Progenitor cell of endocrine pancreas (in vitro differentiated cells): Measurements from ENCODE around the gene BTBD18. TPM values are rescaled to one million over a fixed set of nuclear protein-coding genes. Genes with fewer than 3 reads are reported as not detected.

ENCODE experiments used
- DNase-seq: peaks from one replicate; pipeline ENCODE4 v3.0.0; 2021; ENCODE audit warnings: low spot score; ENCODE audit not compliant: unreplicated experiment
- H3K27ac Mint-ChIP-seq: 2 replicates; pipeline ENCODE4 v1.8.0; 2021; ENCODE audit warnings: mild to moderate bottlenecking, moderate library complexity, mixed read lengths
- H3K27me3 Mint-ChIP-seq: 2 replicates; pipeline ENCODE4 v1.8.0; 2021; ENCODE audit warnings: mixed read lengths
- H3K36me3 Mint-ChIP-seq: 2 replicates; pipeline ENCODE4 v1.8.0; 2022; ENCODE audit warnings: mixed read lengths; ENCODE audit not compliant: insufficient read depth
- H3K4me1 Mint-ChIP-seq: 2 replicates; pipeline ENCODE4 v1.8.0; 2021; ENCODE audit warnings: low read depth, mixed read lengths
- H3K4me3 Mint-ChIP-seq: 2 replicates; pipeline ENCODE4 v1.8.0; 2021; ENCODE audit warnings: low read depth, mild to moderate bottlenecking, moderate library complexity, mixed read lengths
- H3K9me3 Mint-ChIP-seq: 2 replicates; pipeline ENCODE4 v1.8.0; 2021; ENCODE audit warnings: low read depth, mixed read lengths
- long read RNA-seq: library from polyadenylated mRNA; unstranded; transcript quantifications from one replicate; pipeline ENCODE4 v2.0.0, GENCODE V29; 2020
- total RNA-seq: library from RNA; stranded (reverse); gene quantifications from 2 replicates; pipeline ENCODE4 v1.2.1, GENCODE V29; 2021
- TF ChIP-seq, protein P1 (sequence below): fragments of 200-600 bp; sonication (generic); IDR thresholded peaks from one replicate; pipeline ENCODE4 v1.5.0; 2021; ENCODE audit warnings: antibody characterized with exemption, mild to moderate bottlenecking; ENCODE audit not compliant: unreplicated experiment

BTBD18 gene
- not detected in 2 replicates for total RNA-seq
- long read RNA-seq = 0 reads

DNA sequence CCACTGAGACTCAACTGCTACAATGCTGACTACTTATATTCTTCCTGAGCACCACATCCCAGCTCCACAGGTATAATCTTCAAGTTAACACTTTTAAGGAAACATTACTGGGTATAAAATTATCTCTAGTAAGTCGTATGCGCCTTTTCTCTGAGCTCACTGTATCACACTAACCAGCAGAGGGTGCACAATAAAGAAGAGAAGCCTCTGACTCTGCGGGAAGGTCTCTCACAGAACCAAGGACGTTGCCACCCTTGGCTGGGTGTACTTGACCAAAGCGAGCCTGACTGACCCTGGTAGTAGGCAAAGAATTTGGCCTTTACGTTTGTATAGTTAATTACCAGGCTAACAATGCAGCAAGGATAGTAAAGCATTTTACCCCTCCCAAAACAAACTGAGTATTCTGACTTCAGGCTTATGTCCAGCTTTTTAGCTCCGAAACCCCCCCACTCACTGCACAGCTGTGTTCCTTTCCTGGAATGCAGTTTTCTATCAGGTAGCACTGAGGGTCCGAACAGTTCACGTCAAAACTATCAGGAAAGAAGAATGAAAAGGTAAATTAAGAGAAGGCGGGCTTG lies at the start of gene BTBD18:
Gene BTBD18 (minus strand): TSS at position 144 of the 578 bp plus-strand sequence. CDS start 631 bp downstream, outside the sequence.
- Mint-ChIP-seq H3K4me1 (peaks cover 5% of the 10 kb centered on the region), H3K4me3 (no peak within 1 kb of the TSS), H3K27me3 (no peaks in the 10 kb centered on the region), H3K9me3 (no peaks in the 10 kb centered on the region), H3K27ac (peak within 1 kb of the TSS; percentile 92), H3K36me3 (peaks cover 4% of the 10 kb centered on the region)
- DNase-seq = no peak
- TF ChIP-seq, protein P1, sequence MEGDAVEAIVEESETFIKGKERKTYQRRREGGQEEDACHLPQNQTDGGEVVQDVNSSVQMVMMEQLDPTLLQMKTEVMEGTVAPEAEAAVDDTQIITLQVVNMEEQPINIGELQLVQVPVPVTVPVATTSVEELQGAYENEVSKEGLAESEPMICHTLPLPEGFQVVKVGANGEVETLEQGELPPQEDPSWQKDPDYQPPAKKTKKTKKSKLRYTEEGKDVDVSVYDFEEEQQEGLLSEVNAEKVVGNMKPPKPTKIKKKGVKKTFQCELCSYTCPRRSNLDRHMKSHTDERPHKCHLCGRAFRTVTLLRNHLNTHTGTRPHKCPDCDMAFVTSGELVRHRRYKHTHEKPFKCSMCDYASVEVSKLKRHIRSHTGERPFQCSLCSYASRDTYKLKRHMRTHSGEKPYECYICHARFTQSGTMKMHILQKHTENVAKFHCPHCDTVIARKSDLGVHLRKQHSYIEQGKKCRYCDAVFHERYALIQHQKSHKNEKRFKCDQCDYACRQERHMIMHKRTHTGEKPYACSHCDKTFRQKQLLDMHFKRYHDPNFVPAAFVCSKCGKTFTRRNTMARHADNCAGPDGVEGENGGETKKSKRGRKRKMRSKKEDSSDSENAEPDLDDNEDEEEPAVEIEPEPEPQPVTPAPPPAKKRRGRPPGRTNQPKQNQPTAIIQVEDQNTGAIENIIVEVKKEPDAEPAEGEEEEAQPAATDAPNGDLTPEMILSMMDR = peak; percentile 70

DNA sequence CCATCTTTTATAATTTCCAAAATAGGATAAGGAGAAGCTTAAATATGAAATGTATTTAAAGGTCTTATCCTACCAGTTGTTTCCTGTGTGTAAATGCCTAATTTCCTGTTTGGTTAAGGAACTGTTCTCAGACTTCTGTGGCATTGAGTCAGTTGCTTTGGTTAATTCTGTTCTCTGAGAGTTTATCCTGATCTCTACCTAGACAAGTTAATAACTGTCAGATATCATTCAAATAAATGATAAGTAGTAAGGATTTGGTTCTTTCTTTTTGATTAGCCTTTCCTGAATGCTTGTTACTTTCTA lies 49.5 kb upstream of the BTBD18 start:
- Mint-ChIP-seq H3K9me3 (no peaks in the 10 kb centered on the region), H3K4me3 (no peak overlapping the region), H3K27ac (no peak overlapping the region), H3K27me3 (no peaks in the 10 kb centered on the region), H3K4me1 (peaks cover 26% of the 10 kb centered on the region), H3K36me3 (peaks cover 47% of the 10 kb centered on the region)
- DNase-seq = no peak
- TF ChIP-seq, protein P1 = no peak

DNA sequence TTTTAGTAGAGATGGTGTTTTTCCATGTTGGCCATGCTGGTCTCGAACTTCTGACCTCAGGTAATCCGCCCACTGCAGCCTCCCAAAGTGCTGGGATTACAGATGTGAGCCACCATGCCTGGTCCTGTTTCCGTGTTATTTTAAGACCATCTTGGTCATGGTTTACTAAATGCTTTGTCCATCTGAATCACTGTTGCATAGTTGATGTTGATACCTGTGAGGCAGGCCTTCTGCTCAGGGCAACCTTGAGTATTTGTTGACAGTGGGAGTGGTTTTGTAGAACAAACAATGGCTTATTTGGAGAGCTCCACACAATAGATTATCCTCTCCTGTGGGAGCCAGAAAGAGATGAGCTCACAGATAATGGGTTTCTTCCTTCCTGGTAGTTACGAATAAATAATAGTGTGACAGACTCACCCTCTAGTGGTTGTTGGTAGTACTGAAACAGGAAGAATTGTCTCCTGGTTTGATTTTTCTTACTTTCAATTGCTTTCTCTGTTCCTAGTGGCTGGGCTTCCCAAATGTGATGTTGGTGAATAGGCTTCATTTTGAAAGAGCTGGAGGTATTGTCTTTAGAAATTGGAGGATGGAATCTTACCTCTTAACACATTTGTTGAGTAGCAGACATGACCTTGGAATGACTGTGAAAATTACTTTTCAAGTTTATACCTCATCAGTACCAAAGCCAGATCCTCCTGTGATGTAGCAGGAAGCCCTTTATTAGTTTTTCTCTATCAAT lies 49.0 kb upstream of the BTBD18 start:
- no peaks in the 10 kb centered on the region for H3K9me3 Mint-ChIP-seq
- TF ChIP-seq, protein P1 = peak; percentile 89
- peak overlapping the region; percentile 95 for H3K27ac Mint-ChIP-seq
- peaks cover 26% of the 10 kb centered on the region for H3K4me1 Mint-ChIP-seq
- peak overlapping the region; percentile 23 for H3K4me3 Mint-ChIP-seq
- peaks cover 45% of the 10 kb centered on the region for H3K36me3 Mint-ChIP-seq
- H3K27me3 Mint-ChIP-seq = no peaks in the 10 kb centered on the region
- DNase-seq = no peak

- DNase-seq = no peak
- peaks cover 44% of the 10 kb centered on the region for H3K36me3 Mint-ChIP-seq
- H3K4me3 Mint-ChIP-seq = no peak overlapping the region
- H3K27ac Mint-ChIP-seq = peak overlapping the region; percentile 89
- H3K27me3 Mint-ChIP-seq = no peaks in the 10 kb centered on the region
- TF ChIP-seq, protein P1 = no peak
- H3K9me3 Mint-ChIP-seq = no peaks in the 10 kb centered on the region
- peaks cover 26% of the 10 kb centered on the region for H3K4me1 Mint-ChIP-seq
These were observed 47.4 kb upstream of the BTBD18 start for GRCh38 chr11:57798905-57799559.

DNA sequence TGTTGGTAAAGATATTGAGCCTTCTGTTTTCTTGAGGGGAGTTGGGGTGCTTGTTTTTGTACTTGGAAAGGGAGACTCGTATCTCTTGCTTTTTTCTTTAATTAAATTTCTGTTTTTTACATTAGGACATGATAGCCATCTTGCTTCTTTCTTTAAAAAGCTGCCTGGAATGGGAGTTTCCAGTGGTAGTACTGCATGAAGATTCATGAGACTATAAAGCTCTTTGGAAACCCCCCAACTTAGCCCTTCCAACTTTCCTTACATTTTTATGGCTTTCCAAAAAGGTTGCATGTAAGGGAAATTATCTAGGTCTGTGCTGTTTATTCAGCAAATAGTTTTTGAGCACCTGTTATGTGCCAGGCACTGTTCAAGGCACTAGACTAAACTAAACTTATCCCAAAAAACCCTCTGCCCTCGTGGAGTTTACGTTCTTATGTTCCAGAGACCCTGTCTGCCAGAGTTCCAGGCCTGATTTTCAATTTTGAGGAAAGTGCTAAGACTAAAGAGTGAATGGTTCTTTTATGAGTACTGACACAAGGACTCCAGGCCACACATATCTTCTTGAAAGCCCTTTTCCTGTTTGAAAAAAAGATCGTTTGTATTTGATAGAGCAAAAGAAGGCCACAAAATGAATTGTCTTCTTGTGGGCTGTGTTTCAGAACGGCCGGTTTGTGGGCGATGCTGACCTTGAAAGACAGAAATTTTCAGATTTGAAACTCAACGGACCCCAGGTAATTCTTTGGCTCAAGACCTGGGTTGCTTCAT lies 41.9 kb upstream of the BTBD18 start:
- TF ChIP-seq, protein P1 = no peak
- H3K4me1 Mint-ChIP-seq = peaks cover 33% of the 10 kb centered on the region
- no peak overlapping the region for H3K4me3 Mint-ChIP-seq
- peak overlapping the region; percentile 62 for H3K27ac Mint-ChIP-seq
- no peaks in the 10 kb centered on the region for H3K27me3 Mint-ChIP-seq
- H3K9me3 Mint-ChIP-seq = no peaks in the 10 kb centered on the region
- H3K36me3 Mint-ChIP-seq = peaks cover 50% of the 10 kb centered on the region
- DNase-seq = no peak
